Upper lobe of right lung (tissue), 1 donor: ENCODE results near the gene CACHD1. TPM values are rescaled to one million over a fixed set of nuclear protein-coding genes. Genes with fewer than 3 reads are reported as not detected.

Experiments used
- ATAC-seq: fragments of 200-7000 bp; cut with Tn5 transposase; one replicate; pipeline ENCODE4 v1.9.1; 2020; ENCODE audit warnings: mild to moderate bottlenecking, moderate library complexity
- DNase-seq: peaks from one replicate; pipeline ENCODE4 v3.0.0-alpha.2; 2020
- H3K27ac ChIP-seq: fragments of 200-600 bp; one replicate; pipeline ENCODE4 v1.8.0; 2022
- H3K27me3 ChIP-seq: fragments of 200-600 bp; one replicate; pipeline ENCODE4 v1.8.0; 2022; ENCODE audit warnings: mild to moderate bottlenecking
- H3K36me3 ChIP-seq: fragments of 200-600 bp; one replicate; pipeline ENCODE4 v1.8.0; 2022
- H3K4me1 ChIP-seq: fragments of 200-600 bp; one replicate; pipeline ENCODE4 v1.8.0; 2022
- H3K4me3 ChIP-seq: fragments of 200-600 bp; one replicate; pipeline ENCODE4 v1.8.0; 2022; ENCODE audit warnings: mild to moderate bottlenecking
- H3K9me3 ChIP-seq: fragments of 200-600 bp; one replicate; pipeline ENCODE4 v1.8.0; 2022
- CTCF ChIP-seq: fragments of 200-600 bp; IDR thresholded peaks from one replicate; pipeline ENCODE4 v1.8.0; 2022; ENCODE audit warnings: antibody characterized with exemption
- intact Hi-C: fragments of 100-400 bp; cut with DNase I; formaldehyde crosslinking; loops from one replicate; pipeline ENCODE4 v1.11.0; 2022
- total RNA-seq: library from RNA; stranded (reverse); fragmentation: NEBNext Ultra II Directional; extraction: Animal tissue kit (Norgen Biotek cat#: 25700); gene quantifications from one replicate; pipeline ENCODE4 v1.2.1, GENCODE V29; 2021
- donor health status: DM: no; HTN: yes; CAD: no; lungs with severe emphysema.

CACHD1 gene
- total RNA-seq, 1 donor from 2014 or later: 31.8 TPM

GRCh38 chr1:64490213-64490818 is 20.4 kb downstream of the CACHD1 start:
- intact Hi-C loops: no loop called here
- H3K27ac ChIP-seq: no peak overlapping the region
- ATAC-seq: no peak
- H3K4me1 ChIP-seq: peaks cover 7% of the 10 kb centered on the region
- no peak for DNase-seq
- H3K9me3 ChIP-seq: no peaks in the 10 kb centered on the region
- no peak for TF ChIP-seq CTCF
- H3K4me3 ChIP-seq: no peak overlapping the region
- H3K27me3 ChIP-seq: no peaks in the 10 kb centered on the region
- no peaks in the 10 kb centered on the region for H3K36me3 ChIP-seq

GRCh38 chr1:64492424-64492823 is 22.5 kb downstream of the CACHD1 start:
- Histone ChIP-seq H3K27ac (no peak overlapping the region), H3K36me3 (no peaks in the 10 kb centered on the region), H3K9me3 (no peaks in the 10 kb centered on the region), H3K4me3 (no peak overlapping the region), H3K4me1 (peaks cover 12% of the 10 kb centered on the region), H3K27me3 (no peaks in the 10 kb centered on the region)
- DNase-seq: no peak
- ATAC-seq: no peak
- intact Hi-C loops: no loop called here
- TF ChIP-seq CTCF: no peak

GRCh38 chr1:64493831-64494230 is 23.9 kb downstream of the CACHD1 start:
- intact Hi-C loops: no loop called here
- H3K27ac ChIP-seq: no peak overlapping the region
- TF ChIP-seq CTCF: no peak
- peaks cover 12% of the 10 kb centered on the region for H3K4me1 ChIP-seq
- DNase-seq (no peak), ATAC-seq (no peak)
- no peak overlapping the region for H3K4me3 ChIP-seq
- no peaks in the 10 kb centered on the region for H3K9me3 ChIP-seq
- no peaks in the 10 kb centered on the region for H3K36me3 ChIP-seq
- no peaks in the 10 kb centered on the region for H3K27me3 ChIP-seq

GRCh38 chr1:64494659-64495058 is 24.7 kb downstream of the CACHD1 start:
- H3K27me3 ChIP-seq: no peaks in the 10 kb centered on the region
- no peak for TF ChIP-seq CTCF
- H3K27ac ChIP-seq: no peak overlapping the region
- no peak overlapping the region for H3K4me3 ChIP-seq
- H3K36me3 ChIP-seq: no peaks in the 10 kb centered on the region
- DNase-seq: no peak
- H3K9me3 ChIP-seq: no peaks in the 10 kb centered on the region
- H3K4me1 ChIP-seq: peaks cover 12% of the 10 kb centered on the region
- intact Hi-C loops: no loop called here
- ATAC-seq: no peak

- no peaks in the 10 kb centered on the region for H3K9me3 ChIP-seq
- intact Hi-C loops: no loop called here
- H3K36me3 ChIP-seq: no peaks in the 10 kb centered on the region
- no peak overlapping the region for H3K4me3 ChIP-seq
- peaks cover 12% of the 10 kb centered on the region for H3K4me1 ChIP-seq
- no peak overlapping the region for H3K27ac ChIP-seq
- ATAC-seq (no peak), DNase-seq (no peak)
- no peak for TF ChIP-seq CTCF
- H3K27me3 ChIP-seq: no peaks in the 10 kb centered on the region
Observed at GRCh38 chr1:64495878-64496277, 25.9 kb downstream of the CACHD1 start.

- peaks cover 12% of the 10 kb centered on the region for H3K4me1 ChIP-seq
- H3K4me3 ChIP-seq: no peak overlapping the region
- ATAC-seq (no peak), DNase-seq (no peak)
- intact Hi-C loops: no loop called here
- no peaks in the 10 kb centered on the region for H3K27me3 ChIP-seq
- no peaks in the 10 kb centered on the region for H3K36me3 ChIP-seq
- H3K9me3 ChIP-seq: no peaks in the 10 kb centered on the region
- TF ChIP-seq CTCF: no peak
- no peak overlapping the region for H3K27ac ChIP-seq
Observed at GRCh38 chr1:64496606-64497005, 26.7 kb downstream of the CACHD1 start.
